NB4 (cell line): Measurements from ENCODE around the gene KCNK13.

Experiments used
- DNase-seq: peaks from one replicate; pipeline ENCODE4 v3.0.0; 2010; ENCODE audit warnings: low read depth
- H3K4me3 ChIP-seq: one replicate; pipeline ENCODE4 v1.5.1; 2011; ENCODE audit warnings: mild to moderate bottlenecking, low read depth, low read length, moderate library complexity
- CTCF ChIP-seq: IDR thresholded peaks from one replicate; pipeline ENCODE4 v1.5.1; 2012; ENCODE audit warnings: low read depth, low read length
- MAX ChIP-seq: IDR thresholded peaks from 2 replicates; pipeline ENCODE4 v1.6.1; 2011; ENCODE audit warnings: low read depth, low read length
- MYC ChIP-seq: IDR thresholded peaks from 2 replicates; pipeline ENCODE4 v1.6.1; 2011; ENCODE audit warnings: low read depth, low read length
- POLR2A ChIP-seq: IDR thresholded peaks from 2 replicates; pipeline ENCODE4 v1.6.1; 2011; ENCODE audit warnings: mild to moderate bottlenecking; ENCODE audit not compliant: insufficient read length; ENCODE audit errors: extremely low read depth

KCNK13 gene

GRCh38 chr14:90091393-90091792 lies 29.6 kb downstream of the KCNK13 start:
- no peak for DNase-seq
- no peak overlapping the region for H3K4me3 ChIP-seq
- TF ChIP-seq MAX (no peak), MYC (no peak), POLR2A (no peak), CTCF (no peak)

GRCh38 chr14:90093942-90094595 lies 32.3 kb downstream of the KCNK13 start:
- TF ChIP-seq POLR2A (no peak), MAX (no peak), CTCF (no peak), MYC (no peak)
- peak; percentile 38 for DNase-seq
- no peak overlapping the region for H3K4me3 ChIP-seq

- H3K4me3 ChIP-seq = no peak overlapping the region
- TF ChIP-seq POLR2A (no peak), MAX (no peak)
- DNase-seq = no peak
Measured at GRCh38 chr14:90095096-90095495, 33.3 kb downstream of the KCNK13 start.

- DNase-seq = no peak
- no peak for TF ChIP-seq POLR2A
- no peak for TF ChIP-seq MYC
- no peak for TF ChIP-seq CTCF
- no peak for TF ChIP-seq MAX
- H3K4me3 ChIP-seq = no peak overlapping the region
Measured at GRCh38 chr14:90096566-90096965, 34.8 kb downstream of the KCNK13 start.

GRCh38 chr14:90103808-90104207 lies 42.0 kb downstream of the KCNK13 start:
- no peak for TF ChIP-seq CTCF
- TF ChIP-seq MAX = no peak
- TF ChIP-seq MYC = no peak
- TF ChIP-seq POLR2A = no peak
- no peak for DNase-seq
- no peak overlapping the region for H3K4me3 ChIP-seq

- TF ChIP-seq POLR2A (no peak), MYC (no peak), CTCF (no peak), MAX (no peak)
- H3K4me3 ChIP-seq = no peak overlapping the region
- DNase-seq = no peak
Measured at GRCh38 chr14:90105756-90106155, 44.0 kb downstream of the KCNK13 start.
